ENCODE data around the gene SMIM12.

SMIM12 gene

DNA sequence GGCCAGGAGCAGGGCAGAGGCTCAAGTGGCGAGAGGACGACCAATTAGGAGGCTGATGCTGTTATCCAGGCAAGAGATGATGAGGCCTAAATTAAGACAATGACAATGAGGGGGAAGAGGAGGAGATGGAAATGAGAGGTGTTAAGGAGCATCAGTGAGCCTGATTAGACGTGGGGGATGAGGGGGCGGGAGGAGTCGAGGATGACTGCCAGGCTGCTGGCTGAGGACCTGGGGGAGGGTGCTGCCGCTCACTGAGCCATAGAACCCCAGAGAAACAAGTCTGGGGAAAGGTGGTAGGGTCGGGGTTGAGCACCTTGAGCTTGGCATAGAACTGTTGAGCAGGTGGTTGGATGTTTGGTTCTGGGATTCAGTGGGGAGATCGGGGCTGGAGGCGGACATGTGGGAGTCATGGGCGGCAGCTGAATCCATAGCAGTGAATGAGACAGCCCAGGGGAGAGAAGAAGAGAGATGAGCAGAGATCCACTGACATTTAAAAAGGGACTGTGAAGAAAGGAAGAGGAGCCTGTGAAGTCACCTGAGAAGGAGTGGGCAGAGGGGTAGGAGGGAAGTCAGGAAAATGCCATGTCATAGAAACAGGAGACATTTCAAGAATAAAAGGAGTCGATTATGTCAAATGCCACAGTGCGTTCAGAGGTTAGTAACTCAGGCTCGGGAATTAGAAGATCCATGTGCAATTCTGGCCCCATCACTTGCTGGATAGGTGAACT is 41.4 kb upstream of the SMIM12 start:
- H3K27me3 ChIP-seq (ENCODE audit: control insufficient read depth, insufficient read depth, low read length), result no peaks in the 10 kb centered on the region
- H3K27ac ChIP-seq, result no peak overlapping the region
- H3K79me2 ChIP-seq, result no peaks in the 10 kb centered on the region
- TF ChIP-seq CTCF (IDR thresholded peaks at IDR 0.05), result no peak
- H3K36me3 ChIP-seq (ENCODE audit: control insufficient read depth, insufficient read depth, low read length), result no peaks in the 10 kb centered on the region
- H3K4me1 ChIP-seq, result no peaks in the 10 kb centered on the region
- H3K9ac ChIP-seq, result no peak overlapping the region
- no peak overlapping the region for H2AFZ ChIP-seq
- no peak overlapping the region for H3K4me2 ChIP-seq (ENCODE audit: low read length)
- no peaks in the 10 kb centered on the region for H3K9me3 ChIP-seq (ENCODE audit: control insufficient read depth, low read length)
- H3K4me3 ChIP-seq (ENCODE audit: low read depth, low read length), result no peak overlapping the region

DNA sequence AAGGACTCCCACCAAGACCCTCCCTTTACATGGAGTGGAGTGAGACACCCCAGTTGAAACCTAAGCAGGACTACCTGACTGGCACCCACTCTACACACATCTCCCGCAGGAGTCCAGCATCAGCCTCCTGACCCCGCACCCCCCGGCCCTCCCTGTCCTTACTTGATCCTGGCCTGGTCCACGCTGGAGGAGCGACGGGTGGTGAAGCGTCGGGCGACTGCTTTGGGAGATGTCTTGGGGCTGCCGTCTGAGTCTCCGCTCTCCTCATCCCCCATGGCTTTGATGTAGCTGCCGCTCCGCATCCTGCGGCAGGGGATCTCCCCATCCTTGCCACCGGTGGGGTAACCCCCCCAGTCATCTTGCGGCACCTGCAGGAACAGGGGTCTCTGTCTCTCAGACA is 40.4 kb upstream of the SMIM12 start:
- H3K9me3 ChIP-seq (ENCODE audit: control insufficient read depth, low read length), result no peaks in the 10 kb centered on the region
- H2AFZ ChIP-seq, result no peak overlapping the region
- no peaks in the 10 kb centered on the region for H3K4me1 ChIP-seq
- H3K4me3 ChIP-seq (ENCODE audit: low read depth, low read length), result no peak overlapping the region
- no peak overlapping the region for H3K4me2 ChIP-seq (ENCODE audit: low read length)
- H3K79me2 ChIP-seq, result no peaks in the 10 kb centered on the region
- no peak for TF ChIP-seq CTCF (IDR thresholded peaks at IDR 0.05)
- no peak overlapping the region for H3K27ac ChIP-seq
- no peaks in the 10 kb centered on the region for H3K36me3 ChIP-seq (ENCODE audit: control insufficient read depth, insufficient read depth, low read length)
- no peak overlapping the region for H3K9ac ChIP-seq
- no peaks in the 10 kb centered on the region for H3K27me3 ChIP-seq (ENCODE audit: control insufficient read depth, insufficient read depth, low read length)

GRCh38 chr1:34899471-34899870 is 39.9 kb upstream of the SMIM12 start:
- no peaks in the 10 kb centered on the region for H3K27me3 ChIP-seq (ENCODE audit: control insufficient read depth, insufficient read depth, low read length)
- TF ChIP-seq CTCF (IDR thresholded peaks at IDR 0.05), result no peak
- H3K9me3 ChIP-seq (ENCODE audit: control insufficient read depth, low read length), result no peaks in the 10 kb centered on the region
- H3K4me1 ChIP-seq, result no peaks in the 10 kb centered on the region
- H3K36me3 ChIP-seq (ENCODE audit: control insufficient read depth, insufficient read depth, low read length), result no peaks in the 10 kb centered on the region
- no peak overlapping the region for H3K27ac ChIP-seq
- H3K4me3 ChIP-seq (ENCODE audit: low read depth, low read length), result no peak overlapping the region
- no peak overlapping the region for H2AFZ ChIP-seq
- no peak overlapping the region for H3K9ac ChIP-seq
- H3K4me2 ChIP-seq (ENCODE audit: low read length), result no peak overlapping the region
- H3K79me2 ChIP-seq, result no peaks in the 10 kb centered on the region

DNA sequence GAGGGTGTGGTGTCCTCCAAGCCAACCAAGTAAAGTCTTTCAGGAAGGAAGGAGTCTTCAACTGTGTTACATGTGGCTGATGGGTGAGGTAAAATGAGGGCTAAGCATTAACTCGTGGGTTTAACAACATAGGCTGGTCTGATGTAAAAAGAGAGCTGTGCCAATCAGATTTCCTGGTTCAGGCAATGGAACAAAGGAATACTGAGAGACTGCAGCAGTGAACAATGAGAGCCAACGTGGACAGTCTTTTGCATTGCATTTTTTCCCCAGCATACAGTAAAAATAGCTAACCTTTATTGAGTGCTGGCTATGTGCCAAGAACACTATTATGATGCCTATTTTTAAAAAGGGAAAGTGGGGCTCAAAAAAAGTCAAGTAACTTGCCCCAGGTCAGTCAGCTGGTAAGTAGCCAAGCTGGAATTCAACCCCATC is 38.8 kb upstream of the SMIM12 start:
- Histone ChIP-seq H3K79me2 (no peaks in the 10 kb centered on the region), H3K4me1 (no peaks in the 10 kb centered on the region), H3K36me3 (ENCODE audit: control insufficient read depth, insufficient read depth, low read length) (no peaks in the 10 kb centered on the region), H3K4me2 (ENCODE audit: low read length) (no peak overlapping the region), H3K9ac (no peak overlapping the region), H2AFZ (no peak overlapping the region), H3K4me3 (ENCODE audit: low read depth, low read length) (no peak overlapping the region), H3K9me3 (ENCODE audit: control insufficient read depth, low read length) (no peaks in the 10 kb centered on the region), H3K27ac (no peak overlapping the region), H3K27me3 (ENCODE audit: control insufficient read depth, insufficient read depth, low read length) (no peaks in the 10 kb centered on the region)
- no peak for TF ChIP-seq CTCF (IDR thresholded peaks at IDR 0.05)

DNA sequence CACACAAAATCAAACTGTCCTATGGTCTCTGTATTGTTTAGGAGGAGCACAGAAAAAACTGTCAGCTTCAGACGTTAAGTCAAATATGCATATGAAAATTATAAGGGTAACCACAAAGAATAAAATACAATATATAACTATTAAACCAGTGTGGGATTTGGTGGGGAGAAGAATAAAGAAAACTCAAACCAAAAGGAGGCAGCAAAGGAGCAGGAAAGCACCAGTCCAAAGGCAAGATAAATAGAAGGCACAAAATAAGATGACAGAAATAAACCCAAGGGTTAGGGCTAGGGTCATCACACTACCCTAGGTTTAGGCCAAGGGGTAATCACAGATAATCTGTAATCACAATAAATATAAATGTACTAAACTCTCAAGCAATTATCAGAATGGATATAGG is 37.1 kb upstream of the SMIM12 start:
- Histone ChIP-seq H2AFZ (no peak overlapping the region), H3K4me2 (ENCODE audit: low read length) (no peak overlapping the region), H3K79me2 (no peaks in the 10 kb centered on the region), H3K4me1 (no peaks in the 10 kb centered on the region), H3K9me3 (ENCODE audit: control insufficient read depth, low read length) (no peaks in the 10 kb centered on the region), H3K36me3 (ENCODE audit: control insufficient read depth, insufficient read depth, low read length) (no peaks in the 10 kb centered on the region), H3K4me3 (ENCODE audit: low read depth, low read length) (no peak overlapping the region), H3K27me3 (ENCODE audit: control insufficient read depth, insufficient read depth, low read length) (no peaks in the 10 kb centered on the region), H3K9ac (no peak overlapping the region), H3K27ac (no peak overlapping the region)
- TF ChIP-seq CTCF (IDR thresholded peaks at IDR 0.05), result no peak

All from parathyroid adenoma (tissue), 2 donors.